Measurements from ENCODE around the gene NDUFA13.

Gene NDUFA13

DNA sequence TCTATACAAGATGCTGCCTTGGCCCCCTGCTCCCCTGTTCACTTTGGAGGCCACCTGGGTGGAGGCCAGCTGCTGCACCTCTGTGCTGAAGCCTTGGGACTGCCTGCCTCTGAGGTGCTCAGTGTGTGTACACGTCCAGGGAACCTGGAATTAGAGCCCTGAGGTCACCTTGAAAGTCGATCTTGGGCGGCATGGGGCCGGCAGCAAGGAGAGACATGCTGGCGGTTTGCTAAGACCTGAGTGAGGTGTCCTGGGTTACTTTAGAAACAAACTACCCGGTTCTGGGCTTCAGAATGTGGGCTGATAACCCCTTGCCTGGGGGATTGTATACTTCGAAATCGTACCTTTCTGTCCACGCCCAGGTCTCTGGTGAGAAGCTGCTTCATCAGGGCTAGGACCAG, 26.2 kb upstream of the NDUFA13 start:
- DNase-seq (ENCODE audit: low spot score): peak; percentile 37

GRCh38 chr19:19490214-19490968, 25.6 kb upstream of the NDUFA13 start:
- DNase-seq (ENCODE audit: low spot score): peak; percentile 90

- no peak for DNase-seq (ENCODE audit: low spot score)
Observed at GRCh38 chr19:19491321-19492025, 24.6 kb upstream of the NDUFA13 start.

DNA sequence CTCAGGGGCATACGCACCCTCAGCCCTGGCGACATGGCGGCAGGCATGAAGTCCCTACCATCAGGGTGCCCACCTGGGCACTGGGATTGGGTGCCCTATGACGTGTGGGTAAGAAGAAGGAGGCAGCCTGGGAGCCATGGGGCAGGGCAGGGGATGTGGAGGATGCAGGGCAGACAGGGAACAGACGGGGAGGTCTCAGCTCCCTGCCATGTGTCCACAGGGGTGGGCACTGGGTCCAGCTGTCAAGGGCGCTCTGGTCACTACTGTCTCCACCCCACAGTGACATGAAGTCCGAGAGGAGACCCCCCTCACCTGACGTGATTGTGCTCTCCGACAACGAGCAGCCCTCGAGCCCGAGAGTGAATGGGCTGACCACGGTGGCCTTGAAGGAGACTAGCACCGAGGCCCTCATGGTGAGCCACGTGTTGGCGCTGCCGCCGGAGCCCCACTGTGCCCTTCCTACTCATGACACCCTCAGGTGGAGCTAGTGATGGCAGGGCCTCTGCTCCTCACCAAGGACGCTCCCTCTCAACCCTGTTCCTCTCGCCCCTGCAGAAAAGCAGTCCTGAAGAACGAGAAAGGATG, 23.9 kb upstream of the NDUFA13 start:
- DNase-seq (ENCODE audit: low spot score): no peak

GRCh38 chr19:19493841-19494546, 22.0 kb upstream of the NDUFA13 start:
- DNase-seq (ENCODE audit: low spot score): no peak

DNA sequence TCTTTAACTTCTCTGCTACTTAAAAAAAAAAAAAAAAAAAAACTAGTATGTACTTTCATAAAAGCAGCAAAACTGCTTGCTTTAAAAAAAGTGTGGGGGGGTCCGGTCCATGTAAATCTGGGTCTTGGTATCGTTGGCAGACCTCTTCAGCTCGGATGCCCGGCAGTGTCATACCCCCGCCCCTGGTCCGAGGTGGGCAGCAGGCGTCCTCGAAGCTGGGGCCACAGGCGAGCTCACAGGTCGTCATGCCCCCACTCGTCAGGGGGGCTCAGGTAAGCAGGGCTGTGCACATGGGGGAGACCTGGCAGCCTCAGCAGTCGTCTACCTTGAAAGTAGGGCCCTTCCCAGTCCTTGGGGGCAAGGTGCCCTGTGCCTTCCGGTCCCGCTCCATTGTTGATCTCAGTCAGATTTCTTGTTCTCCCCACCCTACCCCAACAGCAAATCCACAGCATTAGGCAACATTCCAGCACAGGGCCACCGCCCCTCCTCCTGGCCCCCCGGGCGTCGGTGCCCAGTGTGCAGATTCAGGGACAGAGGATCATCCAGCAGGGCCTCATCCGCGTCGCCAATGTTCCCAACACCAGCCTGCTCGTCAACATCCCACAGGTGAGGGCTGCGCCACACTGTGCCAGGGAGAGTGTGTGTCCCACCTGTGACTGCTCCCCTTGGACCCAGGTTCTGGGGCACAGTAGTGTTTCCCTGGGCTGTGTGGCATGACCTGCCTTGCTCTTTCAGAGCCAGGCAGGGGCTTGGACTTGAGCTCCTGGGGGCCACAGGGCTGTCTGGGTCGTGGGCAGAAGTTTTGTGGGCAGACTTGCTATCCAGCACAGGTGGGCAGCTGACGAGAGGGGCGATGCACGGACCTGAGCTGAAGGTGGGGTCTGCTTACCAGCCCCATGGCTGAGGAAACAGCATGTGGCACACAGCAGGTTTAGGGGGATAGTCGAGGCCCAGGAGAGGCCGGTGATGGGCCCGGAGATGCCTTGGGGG, 20.1 kb upstream of the NDUFA13 start:
- no peak for DNase-seq (ENCODE audit: low spot score)

- no peak for DNase-seq (ENCODE audit: low spot score)
Observed at GRCh38 chr19:19498255-19498991, 17.6 kb upstream of the NDUFA13 start.

DNA sequence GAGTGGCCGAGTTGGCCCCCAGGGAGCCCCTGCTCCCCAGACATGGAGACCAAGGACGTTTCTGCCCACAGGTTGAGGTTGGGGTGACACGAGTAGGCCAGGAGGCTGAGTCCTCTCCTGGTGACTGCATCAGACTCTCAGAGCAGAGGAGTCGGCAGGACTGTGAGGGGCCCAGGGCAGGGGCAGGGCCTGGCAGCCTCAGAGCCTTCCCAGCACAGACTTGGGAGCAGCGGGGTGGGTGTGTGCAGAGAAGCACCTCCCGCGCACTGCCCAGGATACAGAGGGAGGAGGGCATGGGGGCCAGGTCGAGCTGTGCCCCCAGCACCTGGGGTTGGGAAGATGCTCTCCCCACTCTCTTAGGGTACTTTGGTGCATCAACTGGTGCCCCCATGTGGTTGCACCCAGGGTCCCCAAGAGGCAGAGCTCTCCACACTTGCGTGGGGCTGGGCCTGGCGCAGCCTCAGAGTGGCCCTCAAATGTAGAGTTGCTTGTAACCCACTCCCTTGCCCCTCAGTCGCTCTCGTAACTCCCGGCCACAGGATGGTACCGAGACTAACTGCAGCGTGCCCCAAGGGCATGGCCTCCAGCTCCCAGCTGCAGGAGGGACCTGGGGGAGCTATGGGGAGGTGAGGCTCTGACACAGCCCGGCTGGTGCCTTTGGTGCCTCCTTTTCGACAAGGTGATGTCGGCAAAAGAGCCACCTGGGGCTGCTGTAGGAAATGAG, 16.6 kb upstream of the NDUFA13 start:
- no peak for DNase-seq (ENCODE audit: low spot score)

DNA sequence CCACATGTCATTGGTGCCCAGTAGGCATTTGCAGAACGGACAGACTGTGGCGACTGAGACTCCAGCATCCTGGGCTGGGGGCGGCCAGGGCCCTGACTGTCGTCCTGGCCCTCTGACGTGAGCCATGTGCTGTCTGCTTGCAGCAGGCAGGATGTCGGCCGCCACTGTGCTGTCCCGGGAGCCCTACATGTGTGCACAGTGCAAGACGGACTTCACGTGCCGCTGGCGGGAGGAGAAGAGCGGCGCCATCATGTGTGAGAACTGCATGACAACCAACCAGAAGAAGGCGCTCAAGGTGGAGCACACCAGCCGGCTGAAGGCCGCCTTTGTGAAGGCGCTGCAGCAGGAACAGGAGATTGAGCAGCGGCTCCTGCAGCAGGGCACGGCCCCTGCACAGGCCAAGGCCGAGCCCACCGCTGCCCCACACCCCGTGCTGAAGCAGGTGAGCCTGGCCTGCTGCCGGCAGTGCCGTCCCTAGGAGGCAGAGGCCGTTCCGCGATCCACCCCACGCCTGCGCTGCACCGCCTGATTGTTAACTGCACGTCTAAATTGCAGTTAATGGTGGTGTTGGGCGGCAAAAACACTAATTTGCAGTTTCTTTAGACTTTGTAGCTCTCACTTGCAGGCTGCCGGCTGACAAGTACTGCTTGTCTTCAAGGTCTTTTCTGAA, 14.9 kb upstream of the NDUFA13 start:
- DNase-seq (ENCODE audit: low spot score): no peak

GRCh38 chr19:19501798-19502197, 14.2 kb upstream of the NDUFA13 start:
- no peak for DNase-seq (ENCODE audit: low spot score)

DNA sequence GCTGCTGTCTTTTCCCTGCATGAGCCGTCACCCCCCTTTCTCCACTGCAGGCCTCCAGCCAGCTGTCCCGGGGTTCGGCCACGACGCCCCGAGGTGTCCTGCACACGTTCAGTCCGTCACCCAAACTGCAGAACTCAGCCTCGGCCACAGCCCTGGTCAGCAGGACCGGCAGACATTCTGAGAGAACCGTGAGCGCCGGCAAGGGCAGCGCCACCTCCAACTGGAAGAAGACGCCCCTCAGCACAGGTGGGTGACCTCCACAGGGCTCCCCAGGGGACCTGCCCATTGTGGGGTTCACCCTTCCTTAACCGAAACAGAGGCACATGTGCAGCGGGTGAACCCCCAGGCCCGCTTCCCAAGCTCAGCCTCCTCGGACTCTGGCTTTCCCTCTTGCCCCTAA, 13.7 kb upstream of the NDUFA13 start:
- DNase-seq (ENCODE audit: low spot score): no peak

- no peak for DNase-seq (ENCODE audit: low spot score)
Observed at GRCh38 chr19:19502808-19503602, 13.0 kb upstream of the NDUFA13 start.

DNA sequence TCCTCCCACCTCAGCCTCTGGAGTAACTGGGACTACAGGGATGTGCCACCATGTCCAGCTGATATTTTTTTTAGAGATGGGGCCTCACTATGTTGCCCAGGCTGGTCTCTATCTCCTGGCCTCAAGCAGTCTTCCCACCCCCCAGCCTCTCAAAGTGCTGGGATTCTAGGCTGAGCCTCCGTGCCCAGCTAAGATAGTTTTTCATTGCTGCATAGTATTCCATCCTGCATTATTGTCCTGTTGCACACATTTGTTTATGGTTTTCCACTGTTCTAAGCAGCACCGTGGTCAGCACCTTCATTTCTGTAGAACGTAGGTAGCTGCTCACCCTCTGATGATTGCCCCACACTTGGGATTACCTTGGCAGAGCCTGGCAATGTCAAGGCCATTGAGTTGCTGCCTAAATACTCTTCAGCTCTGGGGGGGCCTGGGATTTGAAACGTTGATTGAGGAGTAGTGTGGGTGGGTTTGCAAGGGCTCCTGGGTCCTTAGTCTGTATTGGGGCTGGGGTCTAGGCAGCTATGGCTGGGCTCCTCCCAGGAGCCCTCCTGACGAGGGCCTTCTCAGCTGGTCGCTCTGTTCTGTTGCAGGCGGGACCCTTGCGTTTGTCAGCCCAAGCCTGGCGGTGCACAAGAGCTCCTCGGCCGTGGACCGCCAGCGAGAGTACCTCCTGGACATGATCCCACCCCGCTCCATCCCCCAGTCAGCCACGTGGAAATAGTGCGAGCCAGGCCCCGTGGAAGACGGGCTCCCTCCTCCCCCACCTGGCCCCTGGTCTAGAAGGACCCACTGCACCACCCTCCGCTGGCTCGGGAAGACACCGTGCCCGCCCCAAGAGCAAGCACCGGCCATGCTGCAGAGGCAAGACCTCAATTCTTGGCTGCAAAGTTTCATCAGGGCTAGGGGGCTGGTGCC, 11.0 kb upstream of the NDUFA13 start:
- DNase-seq (ENCODE audit: low spot score): no peak

GRCh38 chr19:19505669-19506326, 10.2 kb upstream of the NDUFA13 start:
- DNase-seq (ENCODE audit: low spot score): no peak

GRCh38 chr19:19506592-19506991, 9.4 kb upstream of the NDUFA13 start:
- no peak for DNase-seq (ENCODE audit: low spot score)

GRCh38 chr19:19507354-19507753, 8.7 kb upstream of the NDUFA13 start:
- no peak for DNase-seq (ENCODE audit: low spot score)

- no peak for DNase-seq (ENCODE audit: low spot score)
Observed at GRCh38 chr19:19508217-19508616, 7.8 kb upstream of the NDUFA13 start.
